Stimulated activated CD4-positive, alpha-beta T cell treated with anti-CD3 and anti-CD28 coated beads, Interleukin-1b, Interleukin-23, amount 100 ng/mL, for 1 hour (primary cell): ENCODE results near the gene BRINP3.

Experiments
- DNase-seq, 2 donors: peaks; one replicate each; pipeline ENCODE4 v3.0.0-alpha.2; 2020; ENCODE audit warnings: low read depth in 2 of 2

BRINP3 gene

GRCh38 chr1:190452272-190452848, 25.3 kb downstream of the BRINP3 start:
- DNase-seq: no peak

DNA sequence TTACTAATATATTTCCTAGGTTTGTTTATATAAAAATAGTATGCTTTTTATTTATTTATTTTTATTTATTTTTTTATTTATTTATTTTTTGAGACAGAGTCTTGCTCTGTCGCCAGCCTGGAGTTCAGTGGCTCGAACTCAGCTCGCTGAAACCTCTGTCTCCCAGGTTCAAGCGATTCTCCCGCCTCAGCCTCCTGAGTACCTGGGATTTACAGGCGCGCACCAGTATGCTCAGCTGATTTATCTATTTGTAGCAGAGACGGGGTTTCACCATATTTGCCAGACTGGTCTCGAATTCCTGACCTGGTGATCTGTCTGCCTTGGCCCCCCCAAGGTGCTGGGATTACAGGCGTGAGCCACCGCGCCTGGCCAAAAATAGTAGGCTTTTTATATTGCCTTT, 33.2 kb downstream of the BRINP3 start:
- no peak for DNase-seq

DNA sequence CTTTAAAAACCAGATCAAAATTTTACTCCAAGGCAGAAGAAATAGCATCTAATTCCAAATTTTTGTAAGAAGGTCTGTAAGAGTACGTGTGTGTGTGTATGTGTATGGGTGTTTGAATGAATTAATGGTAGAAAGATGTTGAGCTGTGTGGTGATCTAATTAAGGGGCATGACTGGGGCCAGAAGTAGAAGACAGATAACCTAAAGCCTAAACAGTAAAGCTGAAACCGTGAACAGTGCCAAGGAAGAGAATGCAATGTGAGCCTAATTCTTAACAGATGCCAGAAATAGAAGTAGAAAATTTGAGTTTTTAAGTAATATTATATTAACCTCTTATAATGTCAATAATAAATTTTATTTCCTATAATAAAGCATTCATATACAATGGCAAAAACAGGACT, 38.2 kb downstream of the BRINP3 start:
- no peak for DNase-seq

DNA sequence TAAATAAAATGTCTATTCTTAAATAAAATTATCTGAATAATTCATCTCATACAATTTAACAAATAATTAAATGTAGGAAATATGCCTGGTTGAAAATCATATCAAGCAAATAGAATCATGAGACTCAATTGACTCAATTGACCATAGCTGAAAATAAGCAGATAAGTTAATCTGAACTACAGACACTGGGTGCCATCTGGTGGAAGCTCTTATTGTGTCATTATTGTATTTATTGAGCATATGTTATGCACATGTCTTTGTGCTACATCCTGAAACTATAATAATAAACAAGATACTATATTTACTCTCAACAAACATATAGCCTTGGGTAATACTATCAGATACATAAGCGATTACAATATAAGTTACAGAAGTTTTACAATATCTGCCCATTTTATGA, 41.0 kb downstream of the BRINP3 start:
- no peak for DNase-seq

GRCh38 chr1:190429932-190430331, 47.7 kb downstream of the BRINP3 start:
- no peak for DNase-seq

DNA sequence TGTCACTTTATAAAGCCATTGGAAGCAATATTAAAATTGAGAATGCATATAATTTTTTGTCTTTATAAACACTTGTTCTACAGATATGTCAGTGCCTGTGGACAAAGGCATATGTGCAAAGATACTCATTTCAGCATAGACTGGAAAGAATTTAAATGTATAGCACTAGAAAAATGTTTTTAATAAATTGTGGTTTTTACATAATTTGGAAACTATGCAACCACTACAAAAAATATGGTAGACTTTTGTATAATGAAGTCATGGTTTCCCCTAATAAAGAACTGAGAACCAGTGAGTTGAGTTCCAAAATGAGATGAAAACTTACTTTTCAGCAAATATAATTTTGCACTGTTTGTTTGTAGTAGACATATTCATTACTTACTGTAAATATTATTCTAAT, 48.5 kb downstream of the BRINP3 start:
- no peak for DNase-seq

GRCh38 chr1:190416239-190416638, 61.4 kb downstream of the BRINP3 start:
- no peak for DNase-seq

DNA sequence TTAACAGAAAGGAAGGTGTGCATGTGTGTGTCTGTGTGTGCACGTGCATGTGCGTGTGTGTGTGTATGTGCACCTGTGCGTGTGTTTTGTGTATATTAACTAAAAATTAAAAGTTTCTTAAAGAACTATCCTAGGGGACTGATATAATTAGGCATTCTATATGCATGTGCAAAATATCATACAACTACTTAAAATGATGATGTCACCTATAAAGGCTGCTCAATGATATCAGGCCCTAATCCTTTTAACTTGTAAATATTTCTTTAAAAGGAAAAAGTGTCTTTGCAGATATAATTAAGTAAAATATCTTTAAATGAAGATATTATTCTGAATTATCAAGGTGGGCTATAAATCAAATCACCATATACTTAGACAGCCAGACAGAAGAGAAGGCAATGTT, 64.5 kb downstream of the BRINP3 start:
- DNase-seq: no peak

GRCh38 chr1:190403402-190403801, 74.3 kb downstream of the BRINP3 start:
- no peak for DNase-seq

DNA sequence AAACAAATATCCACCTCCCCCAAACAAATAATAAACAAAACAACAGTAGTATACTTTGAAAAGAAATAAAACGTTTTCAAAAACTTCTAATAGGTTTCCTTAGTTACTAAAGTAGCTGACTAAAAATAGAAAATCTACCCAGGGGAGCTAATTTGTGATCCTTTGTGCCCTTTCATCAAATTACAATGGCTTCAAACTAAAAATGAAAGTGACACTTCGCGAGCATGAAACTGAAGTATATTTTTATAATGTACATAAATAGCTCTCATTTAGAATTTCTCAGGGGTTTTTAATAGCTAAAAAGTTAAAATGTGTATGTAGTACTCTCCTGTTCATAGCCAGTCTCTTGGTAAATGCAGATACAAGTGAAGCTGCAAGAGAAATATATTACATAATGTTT, 78.4 kb downstream of the BRINP3 start:
- no peak for DNase-seq

GRCh38 chr1:190391582-190391981, 86.1 kb downstream of the BRINP3 start:
- DNase-seq: no peak

- no peak for DNase-seq
Measured at GRCh38 chr1:190377991-190378390, 99.7 kb downstream of the BRINP3 start.

GRCh38 chr1:190377294-190377693, 100.4 kb downstream of the BRINP3 start:
- DNase-seq: no peak

DNA sequence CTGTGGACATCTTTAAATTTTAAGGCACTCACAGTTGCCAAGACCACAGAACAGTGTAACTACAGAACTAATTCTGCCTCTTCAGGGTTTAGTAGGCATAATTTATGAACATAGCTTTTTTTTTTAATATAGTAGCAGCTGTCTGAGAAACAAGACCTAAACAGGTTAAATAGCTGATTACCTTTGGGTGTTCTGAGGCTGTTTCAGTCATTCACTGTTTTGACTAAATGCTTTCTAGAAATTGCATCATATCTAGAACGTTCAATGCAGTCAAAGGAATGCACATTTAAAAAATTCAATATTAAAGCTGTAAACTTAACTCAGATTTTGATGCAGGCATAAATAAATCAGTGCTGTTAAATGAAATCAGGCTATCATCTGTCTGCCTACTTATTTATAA, 101.6 kb downstream of the BRINP3 start:
- DNase-seq: no peak

DNA sequence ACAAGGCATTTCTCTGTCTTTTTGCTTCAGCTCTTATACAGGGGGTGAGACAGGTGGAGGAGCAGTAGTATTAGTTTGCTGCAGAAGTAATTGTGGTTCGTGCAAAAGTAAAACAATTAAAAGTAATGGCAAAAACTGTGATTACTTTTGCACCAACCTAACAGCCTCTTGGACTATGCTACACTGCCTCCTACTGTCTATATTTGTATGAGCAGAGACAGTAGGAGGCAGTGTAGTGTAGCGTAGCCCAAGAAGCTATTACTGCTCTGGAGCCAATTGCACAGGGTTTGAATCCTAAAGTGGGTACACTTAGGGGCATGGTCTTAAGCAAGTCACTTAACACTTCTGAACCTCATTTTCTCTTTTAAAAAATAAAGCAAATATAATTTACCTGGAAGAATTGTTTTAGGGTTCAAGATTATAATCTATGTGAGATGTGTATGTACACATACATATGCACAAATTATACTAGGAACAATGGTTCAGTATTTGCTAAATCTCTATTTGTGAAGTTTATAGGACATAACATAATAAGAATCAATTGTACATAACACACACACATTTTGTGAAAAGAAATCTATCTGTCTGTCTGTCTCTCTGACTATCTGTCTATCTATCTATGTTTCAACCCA, 103.8 kb downstream of the BRINP3 start:
- DNase-seq: no peak

DNA sequence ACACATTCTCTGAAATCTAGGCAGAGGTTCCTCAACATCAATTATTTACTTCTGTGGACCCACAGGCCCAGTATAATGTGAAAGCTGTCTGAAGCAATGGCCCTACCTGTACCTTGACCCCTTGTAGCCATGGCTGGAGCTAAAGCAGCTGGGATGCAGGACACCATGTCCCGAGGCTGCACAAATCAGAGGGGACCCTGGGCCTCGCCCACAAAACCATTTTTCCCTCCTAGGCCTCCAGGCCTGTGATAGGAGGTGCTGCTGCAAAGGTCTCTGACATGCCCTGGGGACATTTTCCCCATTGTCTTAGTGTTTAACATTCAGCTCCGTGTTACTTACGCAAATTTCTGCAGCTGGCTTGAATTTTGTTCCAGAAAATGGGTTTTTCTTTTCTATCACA, 110.5 kb downstream of the BRINP3 start:
- DNase-seq: no peak

- no peak for DNase-seq
Measured at GRCh38 chr1:190365283-190365682, 112.4 kb downstream of the BRINP3 start.

GRCh38 chr1:190353538-190354101, 124.0 kb downstream of the BRINP3 start:
- DNase-seq: no peak

DNA sequence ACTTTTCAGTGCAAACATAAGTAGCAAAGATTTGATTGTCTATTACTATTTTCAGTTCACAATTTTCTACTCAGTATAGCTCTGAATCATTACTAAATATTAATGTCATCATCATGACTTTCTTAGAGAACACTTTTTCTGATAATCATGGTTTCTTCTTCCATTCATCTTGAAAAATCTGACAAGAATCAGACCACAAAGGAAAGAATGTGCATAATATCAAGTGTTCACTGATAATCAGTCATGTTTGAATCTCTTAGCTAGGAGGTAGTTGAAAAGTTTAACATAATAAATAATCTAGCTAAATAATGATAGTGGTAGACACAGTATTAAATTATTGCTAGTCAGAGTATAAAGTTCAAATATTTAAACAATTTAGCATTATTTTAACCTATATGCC, 133.2 kb downstream of the BRINP3 start:
- no peak for DNase-seq

DNA sequence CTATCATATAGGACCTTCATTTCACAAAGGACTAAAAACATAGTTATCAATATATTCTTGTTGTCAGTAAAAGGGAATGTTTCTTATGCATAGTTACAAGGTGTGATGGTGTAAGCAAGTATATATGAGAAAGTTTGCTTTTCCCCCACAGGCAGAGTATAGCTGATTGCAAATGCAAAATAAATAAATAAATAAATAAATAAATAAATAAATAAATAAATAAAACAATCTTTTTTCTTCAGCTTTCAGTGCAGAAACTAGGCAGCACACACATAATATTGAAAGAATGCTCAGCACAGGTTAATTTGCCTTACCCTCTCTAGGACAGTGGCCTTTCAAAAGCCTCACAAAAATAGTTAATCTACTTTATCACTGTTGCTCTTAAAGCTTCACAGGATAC, 138.8 kb downstream of the BRINP3 start:
- DNase-seq: no peak

GRCh38 chr1:190328871-190329270, 148.8 kb downstream of the BRINP3 start:
- no peak for DNase-seq

- DNase-seq: no peak
Measured at GRCh38 chr1:190328361-190328760, 149.3 kb downstream of the BRINP3 start.

- DNase-seq: no peak
Measured at GRCh38 chr1:190327271-190327670, 150.4 kb downstream of the BRINP3 start.

DNA sequence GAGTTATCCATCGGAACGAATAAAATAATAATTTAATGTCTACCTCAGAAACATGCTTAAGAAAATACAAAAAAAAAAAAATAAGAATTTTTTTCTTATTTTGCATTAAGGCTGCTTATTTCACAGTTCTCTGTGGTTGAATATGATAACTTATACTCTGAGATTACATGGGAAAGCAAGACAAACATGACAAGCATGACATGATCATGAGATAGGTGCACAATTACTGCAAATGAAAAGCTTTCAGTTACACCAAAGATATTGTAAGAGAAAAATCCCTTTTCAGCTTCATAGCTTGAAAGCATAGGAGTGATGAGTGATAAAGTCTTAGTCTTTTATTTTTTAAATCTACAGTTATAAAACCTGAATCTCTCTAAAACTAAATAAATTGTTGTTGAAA, 154.1 kb downstream of the BRINP3 start:
- DNase-seq: no peak
